SK-N-SH treated with all-trans-retinoic acid at 6 μM for 48 hours (cell line): ENCODE results near the gene TUBGCP3.

Source experiments
- ATAC-seq: fragments of 200-7000 bp; cut with Tn5 transposase; 3 replicates; pipeline ENCODE4 v1.9.1; 2020; ENCODE audit warnings: mild to moderate bottlenecking, moderate library complexity
- ARNTL ChIP-seq: fragments of 450-650 bp; formaldehyde crosslinking; IDR thresholded peaks from 2 replicates; pipeline ENCODE4 v1.5.0; 2020; ENCODE audit warnings: low read depth, mild to moderate bottlenecking, moderate library complexity, borderline replicate concordance
- CSDC2 ChIP-seq: fragments of 250-450 bp; sonication (Bioruptor Pico); IDR thresholded peaks from 2 replicates; pipeline ENCODE4 v1.5.0; 2020; ENCODE audit warnings: mild to moderate bottlenecking, moderate library complexity
- CSRNP3 ChIP-seq: fragments of 250-450 bp; sonication (Bioruptor Pico); IDR thresholded peaks from 2 replicates; pipeline ENCODE4 v1.5.1; 2021; ENCODE audit warnings: mild to moderate bottlenecking, moderate library complexity
- ESRRG ChIP-seq: fragments of 250-450 bp; sonication (Bioruptor Pico); IDR thresholded peaks from 2 replicates; pipeline ENCODE4 v1.6.1; 2021; ENCODE audit warnings: mild to moderate bottlenecking
- GLIS3 ChIP-seq: fragments of 250-450 bp; sonication (Bioruptor Pico); IDR thresholded peaks from 2 replicates; pipeline ENCODE4 v1.5.0; 2020; ENCODE audit warnings: mild to moderate bottlenecking, moderate library complexity
- ISL1 ChIP-seq: fragments of 250-450 bp; sonication (Bioruptor Pico); IDR thresholded peaks from 2 replicates; pipeline ENCODE4 v2.1.2; 2022; ENCODE audit warnings: mild to moderate bottlenecking, moderate library complexity
- PATZ1 ChIP-seq: fragments of 250-450 bp; sonication (Bioruptor Pico); IDR thresholded peaks from 2 replicates; pipeline ENCODE4 v1.8.0; 2020; ENCODE audit warnings: mild to moderate bottlenecking, moderate library complexity, borderline replicate concordance
- POU6F1 ChIP-seq: fragments of 250-450 bp; sonication (Bioruptor Pico); IDR thresholded peaks from 2 replicates; pipeline ENCODE4 v1.8.0; 2021; ENCODE audit warnings: low read depth, mild to moderate bottlenecking, moderate library complexity, borderline replicate concordance
- PPARA ChIP-seq: fragments of 250-450 bp; sonication (Bioruptor Pico); IDR thresholded peaks from 2 replicates; pipeline ENCODE4 v1.5.0; 2020; ENCODE audit warnings: mild to moderate bottlenecking, borderline replicate concordance
- SNAI2 ChIP-seq: fragments of 250-450 bp; sonication (Bioruptor Pico); IDR thresholded peaks from 2 replicates; pipeline ENCODE4 v1.5.0; 2020; ENCODE audit warnings: mild to moderate bottlenecking, moderate library complexity
- TCF4 ChIP-seq: fragments of 250-450 bp; sonication (Bioruptor Pico); IDR thresholded peaks from 2 replicates; pipeline ENCODE4 v1.8.0; 2021; ENCODE audit warnings: mild to moderate bottlenecking, moderate library complexity, borderline replicate concordance
- TOX ChIP-seq: fragments of 250-450 bp; sonication (Bioruptor Pico); IDR thresholded peaks from 2 replicates; pipeline ENCODE4 v1.8.0; 2021; ENCODE audit warnings: mild to moderate bottlenecking, moderate library complexity, borderline replicate concordance
- TSHZ2 ChIP-seq: fragments of 250-450 bp; sonication (Bioruptor Pico); IDR thresholded peaks from 2 replicates; pipeline ENCODE4 v1.5.0; 2020; ENCODE audit warnings: mild to moderate bottlenecking, moderate library complexity
- ZFP3 ChIP-seq: fragments of 250-450 bp; sonication (Bioruptor Pico); IDR thresholded peaks from 2 replicates; pipeline ENCODE4 v1.5.0; 2020; ENCODE audit warnings: mild to moderate bottlenecking, moderate library complexity
- ZNF565 ChIP-seq: fragments of 450-650 bp; formaldehyde crosslinking; conservative IDR thresholded peaks from 2 replicates; pipeline ENCODE4 v1.5.0; 2020; ENCODE audit warnings: low read depth, mild to moderate bottlenecking, moderate library complexity
- ZNF70 ChIP-seq: fragments of 450-650 bp; formaldehyde crosslinking; IDR thresholded peaks from 2 replicates; pipeline ENCODE4 v1.5.0; 2020; ENCODE audit warnings: mild to moderate bottlenecking, moderate library complexity
- ZNF8 ChIP-seq: fragments of 450-650 bp; formaldehyde crosslinking; IDR thresholded peaks from 2 replicates; pipeline ENCODE4 v1.5.0; 2020; ENCODE audit warnings: mild to moderate bottlenecking, moderate library complexity

TUBGCP3 gene

GRCh38 chr13:112513761-112514160 is 74.2 kb downstream of the TUBGCP3 start:
- no peak for TF ChIP-seq TCF4
- TF ChIP-seq TSHZ2 (CRISPR knock-in tag), result no peak
- TF ChIP-seq ESRRG (CRISPR knock-in tag), result no peak
- TF ChIP-seq SNAI2 (CRISPR knock-in tag), result no peak
- no peak for TF ChIP-seq PPARA (CRISPR knock-in tag)
- no peak for TF ChIP-seq ISL1 (CRISPR knock-in tag)
- no peak for TF ChIP-seq PATZ1 (CRISPR knock-in tag)
- no peak for TF ChIP-seq CSDC2
- TF ChIP-seq ZNF8 (CRISPR knock-in tag), result no peak
- no peak for TF ChIP-seq ZNF565 (CRISPR knock-in tag)
- TF ChIP-seq ARNTL (CRISPR knock-in tag), result no peak
- no peak for TF ChIP-seq ZFP3 (CRISPR knock-in tag)
- TF ChIP-seq POU6F1, result no peak
- ATAC-seq, result no peak

GRCh38 chr13:112510987-112511685 is 76.8 kb downstream of the TUBGCP3 start:
- TF ChIP-seq TSHZ2 (CRISPR knock-in tag) (no peak), ISL1 (CRISPR knock-in tag) (no peak), PATZ1 (CRISPR knock-in tag) (no peak), ZFP3 (CRISPR knock-in tag) (no peak), CSDC2 (no peak), PPARA (CRISPR knock-in tag) (no peak), ESRRG (CRISPR knock-in tag) (no peak), TCF4 (no peak), CSRNP3 (CRISPR knock-in tag) (no peak), POU6F1 (no peak), ZNF8 (CRISPR knock-in tag) (no peak), ZNF565 (CRISPR knock-in tag) (no peak), SNAI2 (CRISPR knock-in tag) (no peak), GLIS3 (CRISPR knock-in tag) (no peak), ARNTL (CRISPR knock-in tag) (no peak), TOX (CRISPR knock-in tag) (no peak), ZNF70 (CRISPR knock-in tag) (no peak)
- no peak for ATAC-seq
